Kidney (tissue), 14 donors: Measurements from ENCODE around the gene TMEM198. TPM values are rescaled to one million over a fixed set of nuclear protein-coding genes. Genes with fewer than 3 reads are reported as not detected.

ENCODE experiments used
- DNase-seq, 5 donors: peaks; one replicate each; pipeline ENCODE4 v3.0.0-alpha.2; 2013 to 2020
- FAIRE-seq: peaks from 2 replicates; lab custom pipeline; 2012; peaks lifted over from hg19 to GRCh38; lab: Jason Lieb, UNC
- H3K27ac ChIP-seq, 2 donors: one replicate each; pipeline ENCODE4 v1.7.0; 2013; ENCODE audit warnings: low read depth in 2 of 2, low read length in 2 of 2, inconsistent platforms in 1 of 2
- H3K27me3 ChIP-seq: one replicate; pipeline ENCODE4 v1.7.1; 2013; ENCODE audit warnings: low read length, inconsistent platforms; ENCODE audit not compliant: control insufficient read depth, insufficient read depth
- H3K36me3 ChIP-seq, 3 donors: one replicate each; pipeline versions ENCODE4 v1.7.0 to v1.7.1; 2013; ENCODE audit warnings: low read length in 3 of 3, control low read depth in 1 of 3, inconsistent platforms in 1 of 3; ENCODE audit not compliant: insufficient read depth in 3 of 3, control insufficient read depth in 2 of 3
- H3K4me1 ChIP-seq, 3 donors: one replicate each; pipeline versions ENCODE4 v1.7.0 to v1.7.1; 2013; ENCODE audit warnings: low read length in 3 of 3, inconsistent platforms in 1 of 3, low read depth in 1 of 3; ENCODE audit not compliant: control insufficient read depth in 2 of 3, insufficient read depth in 2 of 3
- H3K4me3 ChIP-seq, 3 donors: one replicate each; pipeline versions ENCODE4 v1.7.0 to v1.8.1; 2013; ENCODE audit warnings: low read length in 3 of 3, control low read depth in 1 of 3, inconsistent platforms in 1 of 3
- H3K9ac ChIP-seq, 3 donors: one replicate each; pipeline versions ENCODE4 v1.7.0 to v1.7.1; 2013; ENCODE audit warnings: low read length in 3 of 3, control low read depth in 1 of 3, inconsistent platforms in 1 of 3
- H3K9me3 ChIP-seq, 3 donors: one replicate each; pipeline versions ENCODE4 v1.7.0 to v1.7.1; 2013; ENCODE audit warnings: low read length in 3 of 3, control low read depth in 1 of 3, inconsistent platforms in 1 of 3; ENCODE audit not compliant: control insufficient read depth in 2 of 3, insufficient read depth in 1 of 3
- CTCF ChIP-seq: IDR thresholded peaks from 3 replicates; pipeline ENCODE4 v1.5.1; 2012; ENCODE audit warnings: mild to moderate bottlenecking, moderate library complexity, borderline replicate concordance; ENCODE audit not compliant: insufficient read depth; ENCODE audit errors: extremely low read depth
- intact Hi-C: fragments of 100-400 bp; cut with DNase I; formaldehyde crosslinking; loops from one replicate; pipeline ENCODE4 v1.11.1; 2022
- polyA plus RNA-seq: library from polyadenylated mRNA; stranded (reverse); fragments of 350-450 nt; fragmentation: Illumina TruSeq; extraction: RNeasy Lipid Tissue Mini Kit (QIAGEN cat#74804); gene quantifications from one replicate; pipeline ENCODE4 v1.2.3, GENCODE V29; 2014; ENCODE audit warnings: low read depth, low replicate concordance; ENCODE audit not compliant: insufficient read depth
- total RNA-seq: library from RNA; stranded (reverse); fragmentation: NEBNext Ultra II Directional; extraction: Animal tissue kit (Norgen Biotek cat#: 25700); gene quantifications from one replicate; pipeline ENCODE4 v1.2.1, GENCODE V29; 2021
- donor health status: control.
- donor health status: control.
- donor health status: control.
- donor health status: control.
- donor health status: control.
- donor health status: DM: yes; HTN: yes; CAD: no.
- donor health status: Normal renal cell carcinoma (clear cell type).

TMEM198 gene
- total and polyA plus RNA-seq, 2 donors from 2014 or later = 4.2 to 4.5 TPM

GRCh38 chr2:219578811-219579613 is 35.2 kb downstream of the TMEM198 start:
- FAIRE-seq (no peak), DNase-seq (peak in 2 of 5 donors; percentile 40 to 51)
- H3K9me3 ChIP-seq = no peaks in the 10 kb centered on the region
- intact Hi-C loops = no loop called here
- no peak overlapping the region for H3K4me3 ChIP-seq
- H3K27me3 ChIP-seq = no peaks in the 10 kb centered on the region
- H3K36me3 ChIP-seq = no peaks in the 10 kb centered on the region
- no peaks in the 10 kb centered on the region for H3K4me1 ChIP-seq
- no peak for TF ChIP-seq CTCF
- H3K27ac ChIP-seq = no peak overlapping the region
- no peak overlapping the region for H3K9ac ChIP-seq

GRCh38 chr2:219581346-219581745 is 37.5 kb downstream of the TMEM198 start:
- Histone ChIP-seq H3K27me3 (no peaks in the 10 kb centered on the region), H3K4me3 (no peak overlapping the region), H3K36me3 (no peaks in the 10 kb centered on the region), H3K4me1 (no peaks in the 10 kb centered on the region), H3K9me3 (no peaks in the 10 kb centered on the region), H3K9ac (no peak overlapping the region), H3K27ac (no peak overlapping the region)
- FAIRE-seq (no peak), DNase-seq (peak in 1 of 5 donors; percentile 44)
- intact Hi-C loops = no loop called here
- TF ChIP-seq CTCF = no peak

- DNase-seq (no peak), FAIRE-seq (no peak)
- no peak for TF ChIP-seq CTCF
Observed at GRCh38 chr2:219591091-219591490, 47.3 kb downstream of the TMEM198 start.

More at GRCh38 chr2:219591091-219591490, 47.3 kb downstream of the TMEM198 start:
- Histone ChIP-seq H3K9me3 (no peaks in the 10 kb centered on the region), H3K4me3 (no peak overlapping the region), H3K27ac (no peak overlapping the region), H3K4me1 (peaks cover 2 to 5% (median 4%) of the 10 kb centered on the region in 3 donors), H3K36me3 (no peaks in the 10 kb centered on the region), H3K9ac (no peak overlapping the region), H3K27me3 (no peaks in the 10 kb centered on the region)
- intact Hi-C loops = no loop called here
